Skeletal muscle cell (primary cell): ENCODE data around the gene WDR5.
"Not testable (repeated sequence)": the region's sequence is repeated elsewhere in the genome, so short reads cannot be mapped to it uniquely, and the experiment has no call there.

Experiments used
- DNase-seq: peaks from one replicate; pipeline ENCODE4 v3.0.0-alpha.2; 2010; ENCODE audit warnings: low read depth
- H3K4me3 ChIP-seq: 2 replicates; pipeline ENCODE4 v1.5.1; 2011; ENCODE audit warnings: low read depth, mild to moderate bottlenecking, control low read depth, low read length, moderate library complexity

Gene WDR5

DNA sequence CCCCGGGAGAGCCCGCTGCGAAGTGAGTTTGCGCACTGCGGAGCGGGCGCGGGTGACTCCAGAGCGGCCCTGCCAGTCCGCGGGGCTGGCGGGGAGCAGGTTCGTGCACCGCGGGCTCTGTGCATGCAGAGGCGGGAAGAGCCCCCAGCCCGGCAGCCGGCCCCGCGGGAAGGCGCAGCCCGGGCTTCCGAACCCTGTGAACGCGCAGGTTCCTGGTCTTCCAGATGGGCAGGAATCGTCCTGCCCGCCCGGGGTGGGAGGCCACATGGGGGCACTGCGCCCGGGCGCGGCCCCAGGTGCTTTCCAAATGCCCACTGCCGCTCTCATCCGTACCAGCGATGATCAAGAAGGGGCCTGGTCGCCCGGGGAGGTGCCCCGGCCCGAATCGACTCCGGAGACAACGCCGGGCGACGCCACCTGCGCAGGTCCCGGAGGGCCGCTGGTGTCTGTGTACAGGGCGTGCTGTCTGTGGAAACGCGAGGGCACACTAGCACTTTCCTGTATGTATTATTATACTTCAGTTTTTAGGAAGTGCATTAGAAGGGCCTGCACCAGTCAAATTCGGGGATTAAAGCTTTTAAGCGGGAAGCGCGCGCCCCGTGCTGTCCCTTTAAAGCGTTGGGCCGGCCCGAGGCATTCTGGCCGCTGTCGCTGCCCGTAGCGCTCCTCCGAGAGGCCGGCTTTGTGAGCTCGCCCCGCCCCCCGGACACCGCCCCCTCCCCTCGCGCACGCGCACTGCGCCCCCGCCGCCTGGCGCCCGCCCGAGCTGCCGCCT, at the start of gene WDR5:
WDR5 (plus strand) TSS at position 740 of the 775 bp plus-strand sequence. CDS start 3,796 bp downstream, outside the sequence.
- H3K4me3 ChIP-seq, result peak within 1 kb of the TSS; percentile 92

DNA sequence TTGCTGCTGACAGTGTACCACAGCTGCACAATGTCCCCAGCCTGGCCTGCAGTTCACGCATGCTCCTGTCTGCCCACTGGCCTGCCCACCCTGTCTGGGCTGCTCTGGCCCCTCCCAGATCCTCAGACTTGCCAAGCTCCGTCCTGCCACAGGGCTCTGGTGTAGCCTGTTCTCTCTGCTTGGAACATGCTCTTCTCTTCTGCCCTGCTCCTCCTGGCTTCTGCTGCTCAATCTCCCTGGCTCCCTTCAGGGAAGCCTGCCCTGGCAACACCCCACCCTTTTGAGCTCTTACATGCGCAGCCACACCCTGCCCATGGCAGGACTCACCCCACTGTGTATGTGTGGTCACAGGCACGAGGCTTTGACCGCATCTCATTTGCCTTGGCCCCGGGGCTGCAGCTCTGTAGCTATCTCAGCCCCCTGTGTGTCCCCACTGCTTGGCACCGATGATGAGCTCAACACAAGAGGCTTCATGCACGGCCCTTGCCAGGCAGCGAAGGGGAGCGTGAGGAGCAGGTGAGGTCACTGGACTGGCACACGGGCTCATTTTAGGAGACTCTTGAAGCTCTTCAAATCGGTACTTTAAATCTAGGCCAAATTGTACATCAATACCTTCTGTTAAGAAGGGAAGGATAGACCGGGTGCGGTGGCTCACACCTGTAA, 47.7 kb upstream of the WDR5 start:
- H3K4me3 ChIP-seq, result no peak overlapping the region
- no peak for DNase-seq

More for the DNA sequence above, at the start of gene WDR5:
- DNase-seq, result peak; percentile 64

DNA sequence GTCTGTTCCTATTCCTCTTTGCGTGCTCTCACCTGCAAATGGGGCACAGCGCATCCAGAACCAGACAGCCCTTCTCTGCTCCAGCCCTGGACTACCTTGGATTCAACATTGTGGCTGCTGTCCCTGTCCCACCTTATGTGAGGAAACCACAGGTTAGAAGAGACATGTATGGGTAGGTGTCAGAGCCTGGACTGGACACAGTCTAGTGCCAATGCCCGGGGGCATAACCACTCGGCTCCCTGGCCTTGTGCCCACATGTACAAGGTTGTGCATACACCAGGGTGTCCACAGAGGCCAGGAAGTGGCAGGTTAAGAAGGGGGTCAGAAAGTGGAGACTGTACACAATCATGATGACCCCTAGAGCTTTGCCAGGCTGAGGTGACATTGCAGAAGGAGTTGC, 45.9 kb upstream of the WDR5 start:
- no peak for DNase-seq
- H3K4me3 ChIP-seq, result no peak overlapping the region

DNA sequence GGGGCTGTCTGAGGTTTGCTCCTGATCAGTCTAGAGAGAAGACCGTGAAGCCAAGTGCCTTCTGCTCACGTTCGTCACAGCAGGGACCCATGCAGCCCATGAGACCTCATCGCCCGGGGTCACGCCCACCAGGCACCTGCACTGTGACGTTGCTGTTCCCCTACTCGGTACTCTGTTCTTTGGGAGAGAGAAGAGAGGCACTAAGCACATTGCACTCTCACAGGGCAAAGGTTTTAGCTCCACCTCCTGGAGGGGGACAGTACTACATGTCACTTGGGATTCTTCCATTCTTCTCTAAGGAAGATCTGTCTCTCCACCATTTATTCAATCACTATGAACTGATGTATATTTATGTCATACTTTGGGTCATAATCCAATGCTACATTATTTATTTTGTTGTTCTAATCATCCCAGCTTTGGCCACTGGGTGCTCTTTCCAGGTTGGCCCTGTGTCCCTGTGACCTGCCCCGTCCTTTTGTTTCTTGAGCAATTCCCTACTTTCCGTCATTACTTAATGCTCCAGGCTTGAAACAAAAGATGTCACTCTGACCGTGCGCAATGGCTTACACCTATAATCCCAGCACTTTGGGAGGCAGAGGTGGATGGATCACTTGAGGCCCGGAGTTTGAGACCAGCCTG, 36.6 kb upstream of the WDR5 start:
- no peak overlapping the region for H3K4me3 ChIP-seq
- DNase-seq, result no peak

DNA sequence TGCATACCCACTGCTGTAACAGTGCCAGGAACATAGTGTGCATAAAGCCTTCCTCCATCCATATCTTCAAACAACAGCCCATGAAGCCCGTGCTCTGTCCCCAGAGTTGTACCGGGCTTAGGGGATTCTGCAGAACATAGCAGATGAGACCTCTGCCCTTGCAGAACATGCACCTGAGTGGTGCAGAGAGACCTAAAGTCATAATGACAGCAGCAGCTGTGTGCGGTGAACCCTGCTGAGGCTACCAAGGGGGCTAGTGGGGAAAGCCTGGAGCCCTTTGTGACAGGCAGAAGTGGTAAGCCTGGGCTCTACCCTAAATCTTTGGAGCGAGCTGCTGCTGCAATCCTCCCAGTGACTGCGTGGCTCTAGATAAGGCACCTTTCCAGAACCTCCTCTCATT, 35.8 kb upstream of the WDR5 start:
- no peak overlapping the region for H3K4me3 ChIP-seq
- DNase-seq, result no peak

DNA sequence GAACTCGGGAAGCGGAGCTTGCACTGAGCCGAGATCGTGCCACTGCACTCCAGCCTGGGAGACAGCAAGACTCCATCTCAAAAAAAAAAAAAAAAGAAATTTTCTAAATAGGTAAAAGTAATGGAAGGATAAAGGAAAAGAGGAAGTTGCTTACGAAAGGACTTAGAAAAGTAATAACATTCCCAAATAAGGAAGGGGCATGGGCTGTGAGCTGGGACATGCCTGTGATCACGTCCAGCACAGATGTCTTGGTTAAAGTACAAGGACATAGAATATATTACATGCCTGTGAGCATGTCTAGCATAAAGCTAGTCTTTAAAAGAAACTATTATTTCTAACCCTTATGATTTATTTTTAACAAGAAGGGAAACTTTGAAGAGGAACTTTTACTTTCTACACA, 34.7 kb upstream of the WDR5 start:
- not testable (repeated sequence) for H3K4me3 ChIP-seq, DNase-seq

DNA sequence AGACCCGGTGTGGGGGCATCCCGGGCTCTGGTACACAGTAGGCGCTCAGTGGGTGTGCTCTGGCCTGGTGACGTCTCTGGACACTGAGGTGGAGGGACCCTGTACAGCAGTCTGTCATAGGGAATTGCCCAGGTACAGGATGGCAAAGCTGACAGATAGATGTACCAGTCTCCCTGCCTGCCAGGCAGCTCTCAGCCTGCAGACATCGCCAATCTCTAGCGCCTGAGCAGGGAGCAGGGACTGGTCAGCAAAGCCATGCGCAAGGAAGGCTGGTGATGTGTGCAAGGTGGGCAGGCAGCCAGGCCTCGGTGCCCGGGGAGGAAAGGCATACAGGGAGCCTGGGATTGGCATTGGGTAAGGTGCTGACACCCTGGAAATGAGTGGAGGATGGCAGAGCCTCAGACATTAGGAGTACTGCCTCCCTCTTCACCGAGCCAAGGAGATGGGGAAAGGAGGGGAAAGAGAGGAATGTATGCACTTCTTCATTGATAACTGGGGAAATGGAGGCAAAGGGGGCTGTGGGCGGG, 34.2 kb upstream of the WDR5 start:
- no peak for DNase-seq

DNA sequence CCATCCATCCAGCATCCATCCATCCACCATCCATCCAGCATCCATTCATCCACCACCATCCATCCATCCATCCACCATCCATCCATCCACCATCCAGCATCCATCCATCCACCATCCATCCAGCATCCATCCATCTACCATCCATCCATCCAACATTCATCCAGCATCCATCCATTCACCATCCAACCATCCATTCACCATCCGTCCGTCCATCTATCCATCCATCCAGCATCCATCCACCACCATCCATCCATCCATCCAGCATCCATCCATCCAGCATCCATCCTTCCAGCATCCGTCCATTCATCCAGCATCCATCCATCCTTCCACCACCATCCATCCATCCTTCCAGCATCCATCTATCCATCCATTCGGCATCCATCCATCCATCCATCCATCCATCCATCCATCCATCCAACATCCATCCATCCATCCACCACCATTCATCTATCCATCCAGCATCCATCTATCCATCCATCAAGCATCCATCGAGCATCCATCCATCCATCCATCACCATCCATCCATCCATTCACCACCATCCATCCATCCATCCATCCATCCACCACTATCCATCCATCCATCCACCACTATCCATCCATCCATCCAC, 32.4 kb upstream of the WDR5 start:
- DNase-seq, result no peak
- H3K4me3 ChIP-seq, result no peak overlapping the region

More for the DNA sequence above, 34.2 kb upstream of the WDR5 start:
- no peak overlapping the region for H3K4me3 ChIP-seq

DNA sequence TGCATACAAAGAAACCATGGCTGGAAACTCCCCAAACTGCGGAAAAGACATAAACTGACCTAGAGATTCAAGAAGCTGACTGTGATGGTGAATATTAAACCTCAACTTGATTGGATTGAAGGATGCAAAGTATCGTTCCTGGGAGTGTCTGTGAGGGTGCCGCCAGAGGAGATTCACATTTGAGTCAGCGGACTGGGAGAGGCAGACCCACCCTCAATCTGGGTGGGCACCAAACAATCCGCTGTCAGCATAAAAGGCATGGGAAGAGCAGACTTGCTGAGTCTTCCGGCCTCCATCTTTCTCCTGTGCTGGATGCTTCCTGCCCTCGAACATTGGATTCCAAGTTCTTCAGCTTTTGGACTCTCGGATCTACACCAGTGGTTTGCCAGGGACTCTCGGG, 24.8 kb upstream of the WDR5 start:
- H3K4me3 ChIP-seq, result no peak overlapping the region
- no peak for DNase-seq

DNA sequence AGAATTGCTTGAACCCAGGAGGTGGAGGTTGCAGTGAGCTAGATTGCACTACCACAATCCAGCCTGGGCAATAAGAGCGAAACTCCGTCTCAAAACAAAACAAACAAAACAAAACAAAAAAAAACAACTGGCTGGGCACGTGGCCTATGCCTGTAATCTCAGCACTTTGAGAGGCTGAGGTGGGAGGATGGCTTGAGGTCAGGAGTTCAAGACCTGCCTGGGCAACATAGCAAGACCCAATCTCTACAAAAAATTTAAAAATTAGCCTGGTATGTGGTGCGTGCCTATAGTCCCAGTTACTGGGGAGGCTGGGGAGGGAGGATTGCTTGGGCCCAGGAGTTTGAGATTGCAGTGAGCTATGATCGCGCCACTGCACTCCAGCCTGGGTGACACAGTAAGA, 23.3 kb upstream of the WDR5 start:
- no peak for DNase-seq
- H3K4me3 ChIP-seq, result no peak overlapping the region

DNA sequence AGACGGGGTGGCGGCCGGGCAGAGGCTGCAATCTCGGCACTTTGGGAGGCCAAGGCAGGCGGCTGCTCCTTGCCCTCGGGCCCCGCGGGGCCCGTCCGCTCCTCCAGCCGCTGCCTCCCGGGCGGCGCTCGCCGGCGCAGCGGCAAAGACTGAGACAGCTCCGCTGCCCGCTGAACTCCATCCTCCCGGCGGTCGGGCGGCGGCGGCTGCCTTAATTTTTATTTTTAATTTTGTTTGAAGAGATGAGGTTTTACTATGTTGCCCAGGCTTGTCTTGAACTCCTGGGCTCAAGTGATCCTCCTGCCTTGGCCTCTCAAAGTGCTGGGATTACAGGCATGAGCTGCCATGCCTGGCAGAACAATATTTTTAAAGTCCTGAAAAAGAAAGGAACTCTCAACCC, 16.9 kb upstream of the WDR5 start:
- not testable (repeated sequence) for DNase-seq, H3K4me3 ChIP-seq

DNA sequence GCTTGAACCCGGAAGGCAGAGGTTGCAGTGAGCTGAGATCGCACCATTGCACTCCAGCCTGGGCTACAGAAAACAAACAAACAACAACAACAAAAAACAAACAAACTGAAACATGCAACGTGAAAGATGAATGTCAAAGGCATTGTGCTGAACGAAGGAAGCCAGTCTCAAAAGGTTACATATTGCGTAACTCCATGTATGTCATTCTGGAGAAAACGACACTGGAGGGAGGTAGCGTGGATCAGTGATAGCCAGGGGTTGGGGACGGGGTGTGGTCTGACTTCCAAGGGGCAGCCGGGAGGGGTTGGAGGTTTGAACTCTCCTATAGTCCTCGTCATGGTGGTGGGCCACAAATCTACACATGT, 12.1 kb upstream of the WDR5 start:
- H3K4me3 ChIP-seq, result no peak overlapping the region
- DNase-seq, result no peak

DNA sequence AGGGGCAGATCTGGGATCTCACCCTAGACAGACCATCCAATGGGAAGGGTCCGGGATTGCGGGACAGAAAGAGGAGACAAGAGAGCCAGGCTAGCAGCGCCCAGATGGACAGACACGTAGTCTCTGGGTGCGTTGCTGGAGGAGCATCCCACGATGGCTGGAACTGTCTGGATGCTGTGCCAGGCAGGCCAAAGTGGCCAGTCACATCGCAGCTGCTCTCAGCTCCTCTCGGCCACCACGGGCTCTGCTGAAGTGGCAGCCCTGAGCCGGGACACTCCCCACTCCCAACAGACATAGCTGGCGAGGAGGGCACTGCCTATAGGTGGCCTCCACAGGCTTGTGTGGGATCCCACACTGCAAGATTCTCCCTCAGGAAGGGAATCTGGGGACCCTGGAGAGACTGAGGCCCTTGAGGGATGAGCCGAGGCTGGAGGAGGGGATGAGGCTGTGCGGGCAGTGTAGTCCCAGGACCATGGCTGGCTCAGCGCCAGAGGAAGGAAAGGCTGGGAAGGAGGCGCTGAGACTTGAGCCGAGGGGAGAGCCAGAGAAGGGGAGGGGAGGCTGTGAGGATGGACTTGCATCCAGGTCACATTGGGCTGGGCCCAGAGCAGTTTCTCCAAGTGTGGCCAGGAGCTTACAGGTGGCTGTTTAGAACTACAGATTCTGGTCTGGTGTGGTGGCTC, 10.3 kb upstream of the WDR5 start:
- no peak for DNase-seq
- no peak overlapping the region for H3K4me3 ChIP-seq

DNA sequence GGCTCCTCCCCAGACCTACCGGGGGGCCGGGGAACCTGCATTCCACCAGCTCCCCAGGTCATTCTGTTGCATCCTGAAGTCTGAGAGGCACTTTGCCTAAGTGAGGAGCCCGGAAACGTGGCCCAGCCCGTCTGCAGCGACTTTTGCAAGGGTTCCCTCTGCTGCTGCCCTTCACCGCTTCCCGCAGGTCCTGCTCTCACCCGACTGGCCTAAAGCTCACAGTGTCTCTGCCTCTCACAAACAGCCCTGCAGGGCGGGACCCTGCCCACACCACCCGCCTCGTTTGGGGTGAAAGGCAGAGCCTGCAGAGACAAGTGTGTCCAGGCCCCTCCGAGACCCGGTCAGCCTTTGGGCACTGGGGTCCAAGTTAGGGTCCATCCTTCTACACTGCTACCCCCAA, 9.5 kb upstream of the WDR5 start:
- no peak overlapping the region for H3K4me3 ChIP-seq
- DNase-seq, result no peak

DNA sequence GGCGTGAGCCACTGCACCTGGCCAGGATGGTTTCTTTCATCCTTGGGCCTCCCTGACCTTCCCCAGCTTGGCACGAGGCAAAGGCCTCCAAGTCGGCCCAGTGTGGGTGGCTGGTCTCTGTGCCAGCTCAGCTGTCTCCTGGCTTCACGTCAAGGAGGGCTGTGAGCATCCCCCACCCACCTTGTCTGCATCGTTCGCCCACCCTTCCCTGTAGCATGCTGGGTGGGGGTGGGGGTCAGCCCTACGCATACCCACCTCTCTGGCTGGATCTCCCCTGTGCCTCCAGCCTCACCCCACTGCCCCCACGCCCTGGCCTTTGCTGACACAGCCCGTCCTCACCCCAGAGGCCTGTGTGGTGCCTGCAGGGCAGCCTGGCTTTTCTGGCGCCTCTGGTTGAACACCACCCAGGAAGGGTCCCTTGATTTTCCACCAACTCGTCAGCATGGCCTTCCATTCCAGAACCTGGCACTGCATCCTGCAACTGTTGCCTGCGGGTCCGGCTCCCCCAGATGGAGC, 8.8 kb upstream of the WDR5 start:
- no peak overlapping the region for H3K4me3 ChIP-seq
- no peak for DNase-seq

DNA sequence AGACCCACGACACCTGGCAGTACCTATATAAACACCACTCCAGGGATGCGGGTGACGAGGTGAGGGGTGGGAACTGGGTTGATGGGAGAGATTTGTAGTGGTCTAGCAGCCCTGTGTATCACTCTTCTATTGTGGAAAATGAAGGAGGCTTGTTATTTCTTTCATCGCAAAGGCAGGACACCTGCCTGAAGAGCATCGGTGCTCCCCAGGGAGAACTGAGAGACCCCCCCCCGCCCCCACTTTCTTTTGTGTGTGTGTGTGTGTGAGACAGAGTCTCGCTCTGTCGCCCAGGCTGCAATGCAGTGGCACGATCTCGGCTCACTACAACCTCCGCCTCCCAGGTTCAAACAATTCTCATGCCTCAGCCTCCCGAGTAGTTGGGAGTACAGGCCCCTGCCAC, 8.3 kb upstream of the WDR5 start:
- no peak for DNase-seq
- no peak overlapping the region for H3K4me3 ChIP-seq

DNA sequence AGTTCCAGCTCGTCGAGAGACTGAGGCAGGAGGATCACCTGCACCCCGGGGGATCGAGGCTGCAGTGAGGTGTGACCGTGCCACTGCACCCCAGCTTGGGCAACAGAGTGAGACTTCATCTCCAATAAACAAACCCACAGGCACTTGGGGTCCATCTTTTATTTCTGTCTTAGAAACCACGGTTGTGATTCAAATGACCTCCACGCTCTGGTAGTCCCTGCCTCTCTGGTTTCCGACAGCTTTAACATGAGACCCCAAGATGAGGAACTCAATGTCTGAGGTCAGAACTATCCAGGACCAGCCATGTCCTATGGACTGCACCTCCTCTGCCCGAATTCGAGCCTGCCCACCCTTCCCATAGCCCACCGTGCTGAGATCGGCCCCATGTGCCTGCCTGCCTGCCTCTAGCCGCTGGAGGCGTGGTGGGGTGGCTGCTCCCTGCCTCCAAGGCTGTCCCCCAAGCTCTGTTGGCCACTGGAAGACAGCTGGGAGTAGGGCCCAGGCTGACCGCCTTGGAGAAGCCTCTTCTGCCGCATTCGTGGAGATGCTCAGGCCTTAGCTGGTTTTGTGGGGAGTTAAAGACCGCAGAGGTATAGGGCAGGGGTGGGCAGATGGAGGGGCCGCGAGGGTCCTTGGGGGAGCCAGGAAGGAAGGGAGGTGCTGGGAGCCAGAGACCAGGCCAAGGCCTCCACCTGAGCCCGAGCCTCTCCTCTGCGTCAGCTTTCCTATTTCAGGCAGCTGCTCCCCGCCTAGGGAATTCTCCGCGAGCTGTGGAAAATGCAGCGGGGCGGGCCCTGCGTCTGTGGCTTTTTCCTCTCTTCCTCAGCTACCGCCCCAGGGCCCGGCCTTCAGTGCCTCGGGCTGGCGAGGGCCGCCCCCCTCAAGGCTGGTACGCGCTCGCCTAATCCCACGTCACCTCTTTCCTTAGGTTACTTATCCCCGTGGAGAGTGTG, 6.9 kb upstream of the WDR5 start:
- no peak overlapping the region for H3K4me3 ChIP-seq
- DNase-seq, result no peak
